WTC11 (cell line): ENCODE results near the gene CABP7. TPM values are rescaled to one million over a fixed set of nuclear protein-coding genes. Genes with fewer than 3 reads are reported as not detected.

Experiments
- ATAC-seq: fragments of 200-7000 bp; cut with Tn5 transposase; 2 replicates; pipeline ENCODE4 v1.10.0; 2021; ENCODE audit warnings: mild to moderate bottlenecking, moderate library complexity
- CTCF ChIA-PET: fragments of 300-600 bp; sonication (Branson Sonifier 250); formaldehyde crosslinking; loops from one replicate; lab custom pipeline; 2021; ENCODE audit warnings: antibody characterized with exemption; lab: Charles Lee
- POLR2A ChIA-PET: fragments of 350-600 bp; sonication (Branson Sonifier 250); formaldehyde crosslinking; loops from one replicate; lab custom pipeline; 2021; ENCODE audit warnings: antibody characterized with exemption; lab: Charles Lee
- DNase-seq: peaks from one replicate; pipeline ENCODE4 v3.0.0; 2021; ENCODE audit warnings: low spot score
- H3K27ac Mint-ChIP-seq: 2 replicates; pipeline ENCODE4 v1.8.0; 2021; ENCODE audit warnings: mixed read lengths
- H3K27me3 Mint-ChIP-seq: 2 replicates; pipeline ENCODE4 v1.8.0; 2021; ENCODE audit warnings: low read depth, mild to moderate bottlenecking, moderate library complexity, mixed read lengths
- H3K36me3 Mint-ChIP-seq: 2 replicates; pipeline ENCODE4 v1.8.0; 2021; ENCODE audit warnings: mixed read lengths
- H3K4me1 Mint-ChIP-seq: 2 replicates; pipeline ENCODE4 v1.8.0; 2022; ENCODE audit warnings: mixed read lengths
- H3K4me3 Mint-ChIP-seq: 2 replicates; pipeline ENCODE4 v1.8.0; 2021; ENCODE audit warnings: mild to moderate bottlenecking, moderate library complexity, mixed read lengths
- H3K9me3 Mint-ChIP-seq: 2 replicates; pipeline ENCODE4 v1.8.0; 2021; ENCODE audit warnings: mixed read lengths
- CBFB ChIP-seq: sonication (generic); formaldehyde crosslinking; IDR thresholded peaks from 2 replicates; pipeline ENCODE4 v1.8.1; 2022; ENCODE audit warnings: mild to moderate bottlenecking, low read depth, missing genetic modification reagents
- E2F1 ChIP-seq: sonication (generic); formaldehyde crosslinking; IDR thresholded peaks from 2 replicates; pipeline ENCODE4 v1.8.0; 2022; ENCODE audit warnings: mild to moderate bottlenecking, missing genetic modification reagents
- E2F4 ChIP-seq: sonication (generic); formaldehyde crosslinking; IDR thresholded peaks from 2 replicates; pipeline ENCODE4 v1.8.1; 2022; ENCODE audit warnings: low read depth, mild to moderate bottlenecking, moderate library complexity, missing genetic modification reagents, borderline replicate concordance
- EMX1 ChIP-seq: fragments of 250-450 bp; sonication (Bioruptor Pico); IDR thresholded peaks from 2 replicates; pipeline ENCODE4 v1.8.0; 2021; ENCODE audit warnings: mild to moderate bottlenecking
- ERG ChIP-seq: fragments of 250-450 bp; sonication (Bioruptor Pico); IDR thresholded peaks from 2 replicates; pipeline ENCODE4 v1.8.0; 2021; ENCODE audit warnings: mild to moderate bottlenecking
- FOXP1 ChIP-seq: sonication (generic); formaldehyde crosslinking; IDR thresholded peaks from 2 replicates; pipeline ENCODE4 v1.8.0; 2022; ENCODE audit warnings: missing genetic modification reagents, mild to moderate bottlenecking, moderate library complexity, borderline replicate concordance
- GTF2I ChIP-seq: fragments of 250-450 bp; sonication (Bioruptor Pico); conservative IDR thresholded peaks from 2 replicates; pipeline ENCODE4 v1.4.0; 2021; ENCODE audit warnings: mild to moderate bottlenecking
- IRF1 ChIP-seq: sonication (generic); formaldehyde crosslinking; IDR thresholded peaks from 2 replicates; pipeline ENCODE4 v1.8.0; 2023; ENCODE audit warnings: missing genetic modification reagents
- JUN ChIP-seq: sonication (generic); formaldehyde crosslinking; IDR thresholded peaks from 2 replicates; pipeline ENCODE4 v1.8.0; 2023; ENCODE audit warnings: mild to moderate bottlenecking, missing genetic modification reagents
- MXD4 ChIP-seq: fragments of 250-450 bp; sonication (Bioruptor Pico); IDR thresholded peaks from 2 replicates; pipeline ENCODE4 v1.8.0; 2021; ENCODE audit warnings: mild to moderate bottlenecking, moderate library complexity, borderline replicate concordance
- MYBL2 ChIP-seq: sonication (generic); formaldehyde crosslinking; IDR thresholded peaks from 2 replicates; pipeline ENCODE4 v1.8.1; 2023; ENCODE audit warnings: mild to moderate bottlenecking, moderate library complexity, missing genetic modification reagents
- NR1H2 ChIP-seq: sonication (generic); formaldehyde crosslinking; IDR thresholded peaks from 2 replicates; pipeline ENCODE4 v1.9.0; 2021; ENCODE audit warnings: mild to moderate bottlenecking, moderate library complexity, missing genetic modification reagents
- OVOL2 ChIP-seq: fragments of 250-450 bp; sonication (Bioruptor Pico); IDR thresholded peaks from 2 replicates; pipeline ENCODE4 v1.9.0; 2021; ENCODE audit warnings: mild to moderate bottlenecking, borderline replicate concordance
- RORB ChIP-seq: fragments of 250-450 bp; sonication (Bioruptor Pico); IDR thresholded peaks from 2 replicates; pipeline ENCODE4 v1.9.0; 2021; ENCODE audit warnings: mild to moderate bottlenecking
- TP53 ChIP-seq: sonication (generic); formaldehyde crosslinking; IDR thresholded peaks from 2 replicates; pipeline ENCODE4 v1.8.1; 2023; ENCODE audit warnings: mild to moderate bottlenecking, missing genetic modification reagents
- ZNF281 ChIP-seq: sonication (generic); formaldehyde crosslinking; IDR thresholded peaks from 2 replicates; pipeline ENCODE4 v1.8.0; 2023; ENCODE audit warnings: mild to moderate bottlenecking, missing genetic modification reagents
- ZNF396 ChIP-seq: fragments of 250-450 bp; sonication (Bioruptor Pico); IDR thresholded peaks from 2 replicates; pipeline ENCODE4 v1.8.0; 2021; ENCODE audit warnings: mild to moderate bottlenecking, moderate library complexity, borderline replicate concordance
- ZNF671 ChIP-seq: fragments of 250-450 bp; sonication (Bioruptor Pico); IDR thresholded peaks from 2 replicates; pipeline ENCODE4 v1.8.0; 2021; ENCODE audit warnings: mild to moderate bottlenecking
- total RNA-seq: library from RNA; stranded (reverse); gene quantifications from 3 replicates; pipeline ENCODE4 v1.2.3, GENCODE V29; 2021
- TF ChIP-seq, protein P1 (sequence below): sonication (generic); formaldehyde crosslinking; IDR thresholded peaks from 2 replicates; pipeline ENCODE4 v1.8.1; 2023; ENCODE audit warnings: mild to moderate bottlenecking, missing genetic modification reagents
- TF ChIP-seq, protein P2 (sequence below): sonication (generic); formaldehyde crosslinking; IDR thresholded peaks from 2 replicates; pipeline ENCODE4 v1.8.1; 2022; ENCODE audit warnings: mild to moderate bottlenecking, missing genetic modification reagents, moderate library complexity, borderline replicate concordance
- TF ChIP-seq, protein P3 (sequence below): fragments of 250-450 bp; sonication (Bioruptor Pico); conservative IDR thresholded peaks from 2 replicates; pipeline ENCODE4 v1.9.0; 2021; ENCODE audit warnings: mild to moderate bottlenecking

CABP7 gene
- total RNA-seq, 1 experiment from 2014 or later, result 0.17 TPM

DNA sequence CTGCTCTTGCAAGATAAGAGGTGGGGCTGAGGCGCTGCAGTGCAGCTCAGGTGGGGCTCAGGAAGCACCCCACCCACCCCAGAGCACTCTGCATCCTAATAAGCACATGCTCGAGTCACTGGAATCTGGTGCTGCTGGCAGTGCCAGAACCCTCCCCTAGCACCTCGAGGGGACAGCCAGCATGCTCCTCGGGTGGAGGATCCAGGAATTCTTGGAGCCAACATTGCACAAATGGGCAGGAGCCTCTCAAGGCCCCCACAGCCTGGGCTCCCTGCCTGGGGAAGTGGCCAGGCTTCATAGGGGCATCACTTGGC is 27.5 kb upstream of the CABP7 start:
- Mint-ChIP-seq H3K9me3 (no peaks in the 10 kb centered on the region), H3K27ac (no peak overlapping the region), H3K36me3 (no peaks in the 10 kb centered on the region), H3K4me1 (peaks cover 51% of the 10 kb centered on the region), H3K4me3 (no peak overlapping the region), H3K27me3 (no peaks in the 10 kb centered on the region)
- TF ChIP-seq JUN (no peak), CBFB (no peak), GTF2I (no peak), E2F1 (CRISPR knock-in tag) (no peak), RORB (no peak), EMX1 (CRISPR knock-in tag) (no peak), FOXP1 (no peak), MXD4 (CRISPR knock-in tag) (no peak), ZNF671 (no peak), NR1H2 (CRISPR knock-in tag) (no peak)
- POLR2A ChIA-PET, result no interaction called here
- ATAC-seq (peak; percentile 5; the same call in 1 of the 2 replicates), DNase-seq (no peak)
- CTCF ChIA-PET, result interaction anchor here (0.5 to 7.8 kb wide), 9 partner anchors 11 to 396 kb away, joined by 3 to 105 read pairs (median 4); partner anchors contain the start of genes ASCC2 and CABP7

- CTCF ChIA-PET, result interaction anchor here (0.6 to 7.8 kb wide), 4 partner anchors 10 to 562 kb away, joined by 3 to 105 read pairs (median 4); no protein-coding TSS in a partner anchor
- H3K4me3 Mint-ChIP-seq, result no peak overlapping the region
- H3K36me3 Mint-ChIP-seq, result no peaks in the 10 kb centered on the region
- no peak for ATAC-seq
- H3K27ac Mint-ChIP-seq, result peak overlapping the region; percentile 55
- no peaks in the 10 kb centered on the region for H3K9me3 Mint-ChIP-seq
- DNase-seq, result no peak
- POLR2A ChIA-PET, result no interaction called here
- H3K27me3 Mint-ChIP-seq, result no peaks in the 10 kb centered on the region
- peaks cover 45% of the 10 kb centered on the region for H3K4me1 Mint-ChIP-seq
- TF ChIP-seq, protein P1, sequence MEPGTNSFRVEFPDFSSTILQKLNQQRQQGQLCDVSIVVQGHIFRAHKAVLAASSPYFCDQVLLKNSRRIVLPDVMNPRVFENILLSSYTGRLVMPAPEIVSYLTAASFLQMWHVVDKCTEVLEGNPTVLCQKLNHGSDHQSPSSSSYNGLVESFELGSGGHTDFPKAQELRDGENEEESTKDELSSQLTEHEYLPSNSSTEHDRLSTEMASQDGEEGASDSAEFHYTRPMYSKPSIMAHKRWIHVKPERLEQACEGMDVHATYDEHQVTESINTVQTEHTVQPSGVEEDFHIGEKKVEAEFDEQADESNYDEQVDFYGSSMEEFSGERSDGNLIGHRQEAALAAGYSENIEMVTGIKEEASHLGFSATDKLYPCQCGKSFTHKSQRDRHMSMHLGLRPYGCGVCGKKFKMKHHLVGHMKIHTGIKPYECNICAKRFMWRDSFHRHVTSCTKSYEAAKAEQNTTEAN (CRISPR knock-in tag), result no peak
- no peak for TF ChIP-seq TP53 (CRISPR knock-in tag)
Observed at GRCh38 chr22:29693161-29693560, 26.6 kb upstream of the CABP7 start.

DNA sequence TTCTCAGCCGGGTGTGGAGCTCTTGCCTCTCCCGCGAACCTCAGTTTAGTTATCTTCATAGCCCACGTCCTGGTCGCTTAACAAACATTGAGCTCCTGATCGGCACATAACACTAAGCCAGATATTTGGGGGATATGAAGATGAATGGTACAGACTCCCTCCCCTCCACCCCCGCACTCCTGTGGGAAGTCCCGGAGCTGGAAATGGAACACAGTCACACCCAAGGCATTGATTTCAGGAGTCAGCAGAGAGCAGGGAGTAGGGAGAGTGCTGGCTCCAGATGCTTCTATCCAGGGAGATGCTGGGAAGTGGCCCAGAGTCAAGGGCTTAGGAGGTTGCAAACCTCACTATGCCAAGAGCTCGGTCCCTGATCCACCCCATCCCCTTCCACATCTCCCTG is 26.1 kb upstream of the CABP7 start:
- H3K36me3 Mint-ChIP-seq, result no peaks in the 10 kb centered on the region
- H3K4me3 Mint-ChIP-seq, result no peak overlapping the region
- ChIA-PET CTCF (interaction anchor here (0.6 to 7.8 kb wide), 3 partner anchors 10 to 562 kb away, joined by 3 to 105 read pairs (median 5); no protein-coding TSS in a partner anchor), POLR2A (no interaction called here)
- H3K27ac Mint-ChIP-seq, result no peak overlapping the region; the same call in 1 of the 2 replicates
- ATAC-seq, result no peak
- H3K4me1 Mint-ChIP-seq, result peaks cover 40% of the 10 kb centered on the region
- H3K27me3 Mint-ChIP-seq, result no peaks in the 10 kb centered on the region
- DNase-seq, result no peak
- H3K9me3 Mint-ChIP-seq, result no peaks in the 10 kb centered on the region
- TF ChIP-seq, protein P2, sequence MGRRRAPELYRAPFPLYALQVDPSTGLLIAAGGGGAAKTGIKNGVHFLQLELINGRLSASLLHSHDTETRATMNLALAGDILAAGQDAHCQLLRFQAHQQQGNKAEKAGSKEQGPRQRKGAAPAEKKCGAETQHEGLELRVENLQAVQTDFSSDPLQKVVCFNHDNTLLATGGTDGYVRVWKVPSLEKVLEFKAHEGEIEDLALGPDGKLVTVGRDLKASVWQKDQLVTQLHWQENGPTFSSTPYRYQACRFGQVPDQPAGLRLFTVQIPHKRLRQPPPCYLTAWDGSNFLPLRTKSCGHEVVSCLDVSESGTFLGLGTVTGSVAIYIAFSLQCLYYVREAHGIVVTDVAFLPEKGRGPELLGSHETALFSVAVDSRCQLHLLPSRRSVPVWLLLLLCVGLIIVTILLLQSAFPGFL, result no peak
- no peak for TF ChIP-seq MXD4 (CRISPR knock-in tag)
- TF ChIP-seq E2F4 (CRISPR knock-in tag), result no peak
- TF ChIP-seq, protein P3, sequence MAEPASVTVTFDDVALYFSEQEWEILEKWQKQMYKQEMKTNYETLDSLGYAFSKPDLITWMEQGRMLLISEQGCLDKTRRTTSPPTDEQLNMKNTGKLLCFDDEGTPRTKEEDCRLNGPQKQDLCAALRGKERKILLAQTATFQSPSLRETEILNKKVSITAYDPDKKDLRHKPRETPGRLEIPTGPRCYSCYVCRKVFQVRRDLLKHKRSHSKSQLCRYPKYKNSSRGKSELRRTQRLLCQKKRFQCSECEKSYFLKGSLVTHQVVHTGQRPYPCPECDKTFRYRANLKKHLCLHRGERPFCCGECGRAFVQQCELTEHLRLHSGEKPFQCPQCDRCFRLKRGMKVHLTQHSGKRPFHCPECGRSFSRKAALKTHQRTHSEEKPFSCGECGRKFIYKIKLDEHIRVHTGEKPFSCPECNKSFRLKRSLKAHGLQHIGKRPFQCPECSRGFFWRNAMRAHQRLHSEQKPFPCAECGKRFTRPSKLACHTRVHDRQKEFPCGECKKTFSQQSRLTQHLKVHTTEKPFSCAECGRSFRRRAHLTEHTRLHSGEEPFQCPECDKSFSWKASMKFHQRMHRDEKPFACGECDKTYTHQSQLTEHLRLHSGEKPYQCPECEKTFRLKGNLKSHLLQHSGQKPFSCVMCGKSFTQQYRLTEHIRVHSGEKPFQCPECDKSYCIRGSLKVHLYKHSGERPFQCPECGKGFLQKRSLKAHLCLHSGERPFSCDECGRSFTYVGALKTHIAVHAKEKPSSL, result no peak
- no peak for TF ChIP-seq MYBL2 (CRISPR knock-in tag)
- no peak for TF ChIP-seq ERG
- TF ChIP-seq GTF2I, result no peak
- no peak for TF ChIP-seq IRF1 (CRISPR knock-in tag)
- TF ChIP-seq ZNF396 (CRISPR knock-in tag), result no peak
- TF ChIP-seq OVOL2, result no peak
- no peak for TF ChIP-seq ZNF281 (CRISPR knock-in tag)
